Astrocyte (in vitro differentiated cells and primary cell): Measurements from ENCODE around the gene ABCC11. TPM values are rescaled to one million over a fixed set of nuclear protein-coding genes. Genes with fewer than 3 reads are reported as not detected.
"Not testable (repeated sequence)": the region's sequence is repeated elsewhere in the genome, so short reads cannot be mapped to it uniquely, and the experiment has no call there.

ENCODE experiments used
- DNase-seq: peaks from one replicate; pipeline ENCODE4 v3.0.0-alpha.2; 2010; ENCODE audit warnings: low read depth
- FAIRE-seq: peaks from 2 replicates; lab custom pipeline; 2011; peaks lifted over from hg19 to GRCh38; lab: Jason Lieb, UNC
- H2AFZ ChIP-seq: 2 replicates; pipeline ENCODE4 v1.6.0; 2012; ENCODE audit warnings: low read depth, low read length, inconsistent platforms
- H3K27ac ChIP-seq: 2 replicates; pipeline ENCODE4 v1.5.1; 2011; ENCODE audit warnings: low read depth, low read length, inconsistent platforms
- H3K27me3 ChIP-seq: 2 replicates; pipeline ENCODE4 v1.6.0; 2011; ENCODE audit warnings: low read length, inconsistent platforms; ENCODE audit not compliant: insufficient read depth
- H3K36me3 ChIP-seq: 2 replicates; pipeline ENCODE4 v1.5.1; 2011; ENCODE audit warnings: low read length, inconsistent platforms; ENCODE audit not compliant: insufficient read depth
- H3K4me1 ChIP-seq: 2 replicates; pipeline ENCODE4 v1.5.1; 2011; ENCODE audit warnings: low read length, inconsistent platforms; ENCODE audit not compliant: insufficient read depth
- H3K4me2 ChIP-seq: 2 replicates; pipeline ENCODE4 v1.6.0; 2012; ENCODE audit warnings: low read length, inconsistent platforms
- H3K4me3 ChIP-seq: 2 replicates; pipeline ENCODE4 v1.5.1; 2011; ENCODE audit warnings: low read depth, mild to moderate bottlenecking, low read length, inconsistent platforms; ENCODE audit not compliant: insufficient read depth
- H3K79me2 ChIP-seq: 2 replicates; pipeline ENCODE4 v1.6.0; 2012; ENCODE audit warnings: mild to moderate bottlenecking, low read length, inconsistent platforms; ENCODE audit not compliant: insufficient read depth
- H3K9ac ChIP-seq: 2 replicates; pipeline ENCODE4 v1.6.0; 2012; ENCODE audit warnings: mild to moderate bottlenecking, low read length, inconsistent platforms
- H3K9me3 ChIP-seq: 2 replicates; pipeline ENCODE4 v1.5.1; 2012; ENCODE audit warnings: low read depth, mild to moderate bottlenecking, low read length, inconsistent platforms; ENCODE audit not compliant: insufficient read depth
- H4K20me1 ChIP-seq: 2 replicates; pipeline ENCODE4 v1.6.0; 2012; ENCODE audit warnings: low read length, inconsistent platforms; ENCODE audit not compliant: insufficient read depth
- H3K27ac Mint-ChIP-seq: one replicate; pipeline ENCODE4 v1.8.0; 2021; ENCODE audit warnings: mild to moderate bottlenecking, mixed read lengths; ENCODE audit not compliant: unreplicated experiment
- H3K27me3 Mint-ChIP-seq: one replicate; pipeline ENCODE4 v1.8.0; 2021; ENCODE audit warnings: low read depth, mixed read lengths; ENCODE audit not compliant: unreplicated experiment
- H3K36me3 Mint-ChIP-seq: one replicate; pipeline ENCODE4 v1.8.0; 2021; ENCODE audit warnings: low read depth, mixed read lengths; ENCODE audit not compliant: unreplicated experiment
- H3K4me1 Mint-ChIP-seq: one replicate; pipeline ENCODE4 v1.8.0; 2021; ENCODE audit warnings: low read depth, mixed read lengths; ENCODE audit not compliant: unreplicated experiment
- H3K4me3 Mint-ChIP-seq: one replicate; pipeline ENCODE4 v1.8.0; 2021; ENCODE audit warnings: mild to moderate bottlenecking, moderate library complexity, mixed read lengths; ENCODE audit not compliant: unreplicated experiment
- H3K9me3 Mint-ChIP-seq: one replicate; pipeline ENCODE4 v1.8.0; 2021; ENCODE audit warnings: mild to moderate bottlenecking, mixed read lengths; ENCODE audit not compliant: unreplicated experiment
- EZH2 ChIP-seq: IDR thresholded peaks from 2 replicates; pipeline ENCODE4 v1.6.1; 2012; ENCODE audit warnings: mild to moderate bottlenecking, low read length, inconsistent platforms; ENCODE audit not compliant: insufficient read depth
- total RNA-seq: library from RNA; stranded (reverse); gene quantifications from 2 replicates; pipeline ENCODE4 v1.2.1, GENCODE V29; 2021
- TF ChIP-seq, protein P1 (sequence below): IDR thresholded peaks from 2 replicates; pipeline ENCODE4 v1.5.1; 2011; ENCODE audit warnings: low read depth, mild to moderate bottlenecking, inconsistent platforms, low read length, moderate library complexity; ENCODE audit not compliant: insufficient read depth

ABCC11 gene
- total RNA-seq, 1 donor from 2014 or later: 0.32 TPM

DNA sequence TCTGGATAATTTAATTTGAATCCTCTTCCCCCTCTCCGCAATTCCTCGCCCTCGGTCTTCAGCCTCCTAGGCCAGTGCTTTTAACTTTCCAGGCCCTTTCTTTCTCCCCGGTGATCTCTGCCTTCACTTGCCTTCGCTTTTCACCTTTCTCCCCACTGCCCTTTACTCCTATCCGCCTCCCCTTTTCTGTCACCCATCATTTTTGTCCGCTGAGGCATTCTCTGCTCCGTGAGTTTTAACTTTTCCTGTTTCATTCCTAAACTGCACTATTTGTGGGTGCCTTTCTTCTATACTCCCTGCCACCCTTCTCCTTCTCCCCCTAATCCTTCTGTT lies 2.5 kb downstream of the ABCC11 start:
- peak overlapping the region; percentile 96 for H3K4me3 ChIP-seq
- no peaks in the 10 kb centered on the region for H3K36me3 ChIP-seq
- H3K4me1 Mint-ChIP-seq: peaks cover 10% of the 10 kb centered on the region
- H3K9ac ChIP-seq: peak overlapping the region; percentile 92
- FAIRE-seq: no peak
- peaks cover 3% of the 10 kb centered on the region for H3K9me3 ChIP-seq
- peak overlapping the region; percentile 95 for H3K4me3 Mint-ChIP-seq
- no peaks in the 10 kb centered on the region for H3K36me3 Mint-ChIP-seq
- peak overlapping the region; percentile 74 for H3K27ac Mint-ChIP-seq
- DNase-seq: no peak
- H3K27me3 Mint-ChIP-seq: no peaks in the 10 kb centered on the region
- H3K4me1 ChIP-seq: peaks cover 15% of the 10 kb centered on the region
- H3K27ac ChIP-seq: peak overlapping the region; percentile 87
- peaks cover 60% of the 10 kb centered on the region for H3K79me2 ChIP-seq
- peak overlapping the region; percentile 100 for H2AFZ ChIP-seq
- H3K9me3 Mint-ChIP-seq: peaks cover 2% of the 10 kb centered on the region
- peaks cover 50% of the 10 kb centered on the region for H4K20me1 ChIP-seq
- no peaks in the 10 kb centered on the region for H3K27me3 ChIP-seq
- peak overlapping the region; percentile 92 for H3K4me2 ChIP-seq
- TF ChIP-seq EZH2: no peak
- TF ChIP-seq, protein P1, sequence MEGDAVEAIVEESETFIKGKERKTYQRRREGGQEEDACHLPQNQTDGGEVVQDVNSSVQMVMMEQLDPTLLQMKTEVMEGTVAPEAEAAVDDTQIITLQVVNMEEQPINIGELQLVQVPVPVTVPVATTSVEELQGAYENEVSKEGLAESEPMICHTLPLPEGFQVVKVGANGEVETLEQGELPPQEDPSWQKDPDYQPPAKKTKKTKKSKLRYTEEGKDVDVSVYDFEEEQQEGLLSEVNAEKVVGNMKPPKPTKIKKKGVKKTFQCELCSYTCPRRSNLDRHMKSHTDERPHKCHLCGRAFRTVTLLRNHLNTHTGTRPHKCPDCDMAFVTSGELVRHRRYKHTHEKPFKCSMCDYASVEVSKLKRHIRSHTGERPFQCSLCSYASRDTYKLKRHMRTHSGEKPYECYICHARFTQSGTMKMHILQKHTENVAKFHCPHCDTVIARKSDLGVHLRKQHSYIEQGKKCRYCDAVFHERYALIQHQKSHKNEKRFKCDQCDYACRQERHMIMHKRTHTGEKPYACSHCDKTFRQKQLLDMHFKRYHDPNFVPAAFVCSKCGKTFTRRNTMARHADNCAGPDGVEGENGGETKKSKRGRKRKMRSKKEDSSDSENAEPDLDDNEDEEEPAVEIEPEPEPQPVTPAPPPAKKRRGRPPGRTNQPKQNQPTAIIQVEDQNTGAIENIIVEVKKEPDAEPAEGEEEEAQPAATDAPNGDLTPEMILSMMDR: no peak

DNA sequence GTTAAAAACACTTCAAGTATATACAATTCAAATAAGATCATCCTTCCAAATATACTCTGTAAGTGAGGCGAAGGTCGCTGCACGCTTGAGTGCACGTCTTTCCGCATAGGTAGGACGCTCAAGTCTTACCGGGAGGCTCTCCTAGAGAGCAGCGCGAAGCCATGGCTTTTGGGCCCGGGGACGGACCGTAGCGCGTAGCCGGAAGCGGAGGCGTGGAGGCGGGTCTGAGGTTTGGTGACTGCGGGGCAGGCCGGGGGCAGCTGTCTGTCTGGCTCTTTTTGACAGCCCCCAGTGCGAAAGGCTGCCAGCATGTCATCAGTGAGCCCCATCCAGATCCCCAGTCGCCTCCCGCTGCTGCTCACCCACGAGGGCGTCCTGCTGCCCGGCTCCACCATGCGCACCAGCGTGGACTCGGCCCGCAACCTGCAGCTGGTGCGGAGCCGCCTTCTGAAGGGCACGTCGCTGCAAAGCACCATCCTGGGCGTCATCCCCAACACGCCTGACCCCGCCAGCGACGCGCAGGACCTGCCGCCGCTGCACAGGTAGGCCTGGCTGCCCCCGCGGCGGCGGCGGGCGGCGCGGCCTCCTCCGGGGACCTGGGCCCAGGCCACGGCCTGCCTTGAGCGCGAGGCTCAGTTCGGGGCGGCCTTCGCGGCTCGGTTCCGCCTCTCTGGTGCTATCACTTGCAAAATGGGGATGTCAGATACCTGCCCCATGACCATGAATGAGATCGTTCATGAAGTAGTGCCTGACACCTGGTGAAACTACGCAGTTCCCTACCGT lies 3.1 kb downstream of the ABCC11 start, which contains the start of gene LONP2:
Gene LONP2, plus strand, starts transcription at position 221 of the 783 bp plus-strand sequence. Its CDS starts 89 bp downstream, at position 310.
- Histone ChIP-seq H3K4me1 (peaks cover 15% of the 10 kb centered on the region), H3K27me3 (no peaks in the 10 kb centered on the region), H4K20me1 (peaks cover 45% of the 10 kb centered on the region), H3K4me3 (peak within 1 kb of the TSS; percentile 96), H3K4me2 (peak within 1 kb of the TSS; percentile 92), H3K27ac (peak within 1 kb of the TSS; percentile 87), H3K36me3 (no peaks in the 10 kb centered on the region), H3K79me2 (peaks cover 54% of the 10 kb centered on the region), H2AFZ (peak within 1 kb of the TSS; percentile 100), H3K9me3 (peaks cover 3% of the 10 kb centered on the region), H3K9ac (peak within 1 kb of the TSS; percentile 92)
- TF ChIP-seq EZH2: no peak
- TF ChIP-seq, protein P1: no peak
- FAIRE-seq: no peak
- Mint-ChIP-seq H3K4me1 (peaks cover 10% of the 10 kb centered on the region), H3K27me3 (no peaks in the 10 kb centered on the region), H3K27ac (peak within 1 kb of the TSS; percentile 74), H3K4me3 (peak within 1 kb of the TSS; percentile 95), H3K36me3 (no peaks in the 10 kb centered on the region), H3K9me3 (peaks cover 2% of the 10 kb centered on the region)
- DNase-seq: peak; percentile 84

DNA sequence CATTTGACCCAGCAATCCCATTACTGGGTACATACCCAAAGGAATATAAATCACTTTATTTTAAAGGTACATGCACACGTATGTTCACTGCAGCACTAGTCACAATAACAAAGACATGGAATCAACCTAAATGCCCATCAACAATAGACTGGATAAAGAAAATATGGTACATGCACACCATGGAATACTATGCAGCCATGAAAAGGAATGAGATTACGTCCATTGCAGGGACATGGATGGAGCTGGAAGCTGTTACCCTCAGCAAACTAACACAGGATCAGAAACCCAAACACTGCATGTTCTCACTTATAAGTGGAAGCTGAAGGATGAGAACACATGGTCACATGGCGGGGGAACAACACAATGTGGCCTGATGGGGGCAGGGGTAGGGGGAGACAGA lies 7.2 kb downstream of the ABCC11 start:
- not testable (repeated sequence) for H3K9me3 Mint-ChIP-seq, H3K9me3 ChIP-seq, H3K27me3 Mint-ChIP-seq, H3K27ac Mint-ChIP-seq, H4K20me1 ChIP-seq, H3K9ac ChIP-seq, H3K4me2 ChIP-seq, FAIRE-seq, H3K27ac ChIP-seq, H3K36me3 Mint-ChIP-seq, H3K36me3 ChIP-seq, H3K4me1 Mint-ChIP-seq, H3K27me3 ChIP-seq, H2AFZ ChIP-seq, DNase-seq, H3K4me3 Mint-ChIP-seq, H3K4me1 ChIP-seq, H3K4me3 ChIP-seq
- peaks cover 13% of the 10 kb centered on the region for H3K79me2 ChIP-seq
